NCI-H128 (cell line): ENCODE data around the gene ANOS1.
"Not testable (repeated sequence)": the region's sequence is repeated elsewhere in the genome, so short reads cannot be mapped to it uniquely, and the experiment has no call there.

Experiments
- DNase-seq: peaks from one replicate; lab custom pipeline; 2025; ENCODE audit not compliant: unreplicated experiment; lab: John Stamatoyannopoulos, UW

The ANOS1 gene, protein sequence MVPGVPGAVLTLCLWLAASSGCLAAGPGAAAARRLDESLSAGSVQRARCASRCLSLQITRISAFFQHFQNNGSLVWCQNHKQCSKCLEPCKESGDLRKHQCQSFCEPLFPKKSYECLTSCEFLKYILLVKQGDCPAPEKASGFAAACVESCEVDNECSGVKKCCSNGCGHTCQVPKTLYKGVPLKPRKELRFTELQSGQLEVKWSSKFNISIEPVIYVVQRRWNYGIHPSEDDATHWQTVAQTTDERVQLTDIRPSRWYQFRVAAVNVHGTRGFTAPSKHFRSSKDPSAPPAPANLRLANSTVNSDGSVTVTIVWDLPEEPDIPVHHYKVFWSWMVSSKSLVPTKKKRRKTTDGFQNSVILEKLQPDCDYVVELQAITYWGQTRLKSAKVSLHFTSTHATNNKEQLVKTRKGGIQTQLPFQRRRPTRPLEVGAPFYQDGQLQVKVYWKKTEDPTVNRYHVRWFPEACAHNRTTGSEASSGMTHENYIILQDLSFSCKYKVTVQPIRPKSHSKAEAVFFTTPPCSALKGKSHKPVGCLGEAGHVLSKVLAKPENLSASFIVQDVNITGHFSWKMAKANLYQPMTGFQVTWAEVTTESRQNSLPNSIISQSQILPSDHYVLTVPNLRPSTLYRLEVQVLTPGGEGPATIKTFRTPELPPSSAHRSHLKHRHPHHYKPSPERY

DNA sequence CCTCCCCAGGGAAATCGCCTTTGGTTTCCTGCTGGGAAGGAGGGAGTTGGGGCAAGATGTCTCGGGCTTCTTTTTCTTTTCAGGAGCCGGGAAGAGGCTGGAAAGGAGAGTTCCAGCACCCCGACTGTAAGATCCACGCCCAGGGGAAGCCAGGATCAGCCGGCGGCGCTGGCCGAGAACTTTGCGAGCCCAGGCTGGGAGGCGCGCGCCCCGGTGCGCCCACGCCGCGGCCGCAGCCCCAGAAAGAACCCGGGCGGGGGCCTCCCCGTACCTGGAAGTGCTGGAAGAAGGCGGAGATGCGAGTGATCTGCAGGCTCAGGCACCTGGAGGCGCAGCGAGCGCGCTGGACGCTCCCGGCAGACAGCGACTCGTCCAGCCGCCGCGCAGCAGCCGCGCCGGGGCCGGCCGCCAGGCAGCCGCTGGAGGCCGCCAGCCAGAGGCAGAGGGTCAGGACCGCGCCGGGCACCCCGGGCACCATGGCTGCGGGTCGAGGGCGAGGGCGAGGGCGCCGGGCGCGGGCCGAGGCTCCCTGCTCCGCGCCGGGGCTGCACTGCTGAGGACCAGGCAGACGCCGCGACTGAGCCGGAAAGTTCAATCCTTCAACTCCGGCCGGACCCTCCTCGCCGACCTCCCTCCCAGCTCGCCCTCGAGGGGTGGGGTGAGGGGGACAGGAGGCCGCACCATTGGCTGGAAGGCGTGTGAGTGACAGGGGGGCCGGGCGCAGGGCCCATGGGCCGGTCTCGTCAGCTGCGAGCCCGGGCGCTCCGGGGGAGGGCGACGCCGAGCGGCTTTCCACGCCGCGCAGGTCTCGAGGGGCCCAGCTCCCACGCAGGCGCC, at the start of gene ANOS1:
TSS of gene ANOS1 (minus strand) at position 579 of the 837 bp plus-strand sequence. CDS start at position 478, 101 bp downstream.
- no peak for DNase-seq

DNA sequence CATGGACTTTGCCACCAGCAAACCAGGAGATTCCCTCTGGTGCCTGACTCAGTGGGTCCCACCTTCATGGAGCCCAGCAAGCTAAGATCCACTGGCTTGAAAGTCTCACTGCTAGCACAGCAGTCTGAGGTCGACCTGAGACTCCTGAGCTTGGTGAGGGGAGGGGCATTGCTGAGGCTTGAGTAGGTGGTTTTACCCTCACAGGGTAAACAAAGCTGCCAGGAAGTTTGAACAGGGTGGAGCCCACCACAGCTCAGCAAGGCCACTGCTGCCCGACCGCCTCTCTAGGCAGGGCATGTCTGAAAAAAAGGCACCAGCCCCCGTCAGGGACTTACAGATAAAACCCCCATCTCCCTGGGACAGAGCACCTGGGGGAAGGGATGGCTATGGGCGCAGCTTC, 41.2 kb upstream of the ANOS1 start:
- DNase-seq: no peak

DNA sequence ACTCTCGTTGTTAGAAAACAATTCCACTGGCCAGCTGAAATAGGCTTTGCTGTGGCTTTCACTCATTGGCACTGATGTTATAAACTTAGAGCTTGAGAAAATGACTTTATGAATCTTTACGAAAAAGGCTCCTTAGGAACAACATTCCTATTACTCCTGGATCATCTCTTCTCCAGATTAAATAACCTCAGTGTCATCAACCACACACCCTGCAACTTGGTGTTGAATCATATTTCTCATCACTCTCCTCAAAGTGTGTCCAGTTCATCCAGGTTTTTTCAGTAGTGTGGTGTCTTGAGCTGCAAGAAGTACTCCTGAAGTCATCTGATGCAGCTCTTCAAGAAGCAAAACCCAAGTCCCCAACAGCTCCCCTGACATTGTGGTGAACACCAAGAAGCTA, 28.1 kb upstream of the ANOS1 start:
- no peak for DNase-seq

DNA sequence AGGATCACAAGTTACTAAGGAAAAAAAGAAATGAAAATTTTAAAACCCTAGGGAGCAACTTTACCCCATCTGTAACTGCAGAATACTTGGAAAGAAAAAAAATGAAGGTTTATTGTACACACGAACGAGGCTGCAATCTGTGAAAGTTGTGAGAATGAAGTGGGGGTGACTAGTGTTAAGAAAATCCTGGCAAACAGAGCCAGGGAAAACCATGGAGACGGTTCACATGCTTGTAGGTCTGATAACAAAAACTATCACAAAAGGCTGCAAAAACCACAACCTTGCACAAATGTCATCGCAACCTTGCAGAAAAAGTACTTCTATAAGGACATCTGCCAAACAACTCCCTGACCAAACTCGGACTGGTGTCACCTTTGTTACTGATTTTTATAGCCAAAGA, 26.8 kb upstream of the ANOS1 start:
- not testable (repeated sequence) for DNase-seq

DNA sequence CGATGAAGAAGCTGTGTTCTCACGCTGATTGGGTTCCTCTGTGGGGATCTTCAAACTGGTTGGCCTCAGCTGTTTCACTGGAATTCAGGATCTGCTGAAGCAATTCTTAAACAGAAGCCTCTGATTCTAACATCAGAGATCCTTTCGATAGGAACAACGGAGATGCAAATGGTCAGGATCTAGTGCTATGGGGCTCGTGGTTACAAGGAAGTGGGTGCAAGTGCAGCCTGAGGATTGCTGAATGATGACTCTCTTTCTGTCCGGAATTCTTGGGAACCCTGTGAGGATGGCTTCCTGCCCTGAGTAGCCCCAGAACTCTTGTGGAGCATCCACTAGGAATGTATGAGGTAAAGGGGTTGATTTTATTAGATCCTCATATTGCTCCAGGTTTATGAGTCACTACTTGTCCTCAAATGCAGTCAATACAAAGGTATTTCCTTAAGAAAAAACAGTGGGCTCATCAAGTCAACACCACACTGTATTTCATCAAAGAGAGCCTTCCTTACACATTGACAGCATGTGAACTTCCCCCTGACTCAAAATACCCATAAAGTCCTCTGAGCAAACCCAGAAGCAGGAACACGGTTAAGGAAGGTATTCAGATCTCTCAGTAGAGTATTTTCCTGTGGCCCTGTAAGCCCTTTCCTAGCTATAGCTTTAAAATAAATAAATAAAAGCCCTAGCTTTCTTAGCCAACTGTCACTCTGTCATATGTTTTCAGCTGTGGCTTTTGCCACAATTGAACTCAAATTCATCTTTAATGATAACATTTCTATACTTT, 25.9 kb upstream of the ANOS1 start:
- not testable (repeated sequence) for DNase-seq

DNA sequence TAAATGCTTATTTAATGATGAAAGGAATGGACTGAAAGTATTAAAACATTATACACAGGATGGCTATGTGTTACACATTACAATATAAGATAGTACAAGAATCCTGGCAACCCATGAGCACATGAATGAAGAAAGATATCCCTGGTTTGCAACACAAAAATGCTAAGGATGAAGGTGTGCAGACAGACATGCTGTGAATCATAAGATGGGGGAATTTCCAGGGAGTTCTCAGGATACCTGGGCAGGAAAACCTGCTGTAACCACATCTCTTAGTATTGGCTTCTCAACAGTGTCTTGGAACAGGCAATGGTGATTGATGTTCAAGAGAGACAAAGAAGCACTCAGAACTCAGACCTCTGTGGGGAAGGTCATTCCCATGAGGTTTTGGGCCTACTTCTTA, 23.9 kb upstream of the ANOS1 start:
- DNase-seq: no peak

DNA sequence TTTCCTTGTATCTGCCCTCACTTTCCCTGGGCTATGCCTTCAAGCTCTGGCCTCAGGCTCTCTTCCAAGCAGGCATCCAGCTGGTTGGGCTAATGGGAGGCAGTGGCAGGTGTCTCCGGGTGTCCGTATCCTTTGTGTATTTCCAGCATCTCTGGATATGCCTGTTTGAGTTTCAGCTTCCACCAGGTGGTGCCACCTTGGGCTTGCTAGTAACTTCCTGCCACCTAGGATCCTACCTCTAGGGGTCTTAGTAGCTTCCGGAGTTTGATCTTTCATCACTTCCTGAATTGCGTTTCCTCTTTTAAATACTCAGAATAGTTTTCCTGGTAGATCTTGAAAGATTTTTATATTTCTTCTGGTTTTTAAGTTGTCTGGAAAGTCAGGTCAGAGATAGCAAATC, 23.2 kb upstream of the ANOS1 start:
- DNase-seq: no peak

DNA sequence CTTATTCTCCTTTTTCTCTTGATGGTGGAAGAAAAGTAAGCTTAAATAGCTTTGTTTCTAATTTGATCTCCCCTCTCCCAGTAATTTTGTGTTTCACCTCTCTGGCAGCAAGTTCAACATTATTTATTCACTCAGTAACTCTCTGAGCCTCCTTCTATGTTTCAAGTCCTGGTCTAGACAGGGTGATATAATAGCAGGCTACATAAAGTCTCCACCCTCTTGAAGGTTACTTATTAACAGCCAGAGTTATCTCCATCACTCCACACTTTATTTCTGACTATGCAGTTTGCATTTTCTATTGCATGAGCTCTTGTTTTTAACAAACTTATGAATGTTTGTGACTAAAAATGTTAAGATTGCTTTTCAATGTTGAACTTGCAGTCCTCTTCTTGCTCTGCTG, 17.8 kb upstream of the ANOS1 start:
- no peak for DNase-seq

DNA sequence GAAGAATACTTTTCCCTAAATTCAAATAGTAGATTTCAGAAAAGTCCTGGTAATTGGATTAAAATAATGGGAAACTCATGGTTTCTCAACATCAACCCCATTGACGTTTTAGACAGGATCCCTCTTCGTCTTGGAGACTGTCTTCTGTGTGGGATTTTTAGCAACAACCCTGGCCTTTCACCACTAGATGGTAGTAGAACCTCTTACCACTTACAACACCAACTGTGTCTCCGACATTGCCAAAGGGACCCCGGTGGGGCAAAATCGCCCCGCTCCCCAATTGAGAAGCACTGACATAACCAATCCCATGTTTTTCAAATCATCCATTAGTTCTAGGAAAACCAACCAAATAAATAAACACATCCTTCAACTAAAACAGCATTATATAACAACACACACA, 16.9 kb upstream of the ANOS1 start:
- no peak for DNase-seq

DNA sequence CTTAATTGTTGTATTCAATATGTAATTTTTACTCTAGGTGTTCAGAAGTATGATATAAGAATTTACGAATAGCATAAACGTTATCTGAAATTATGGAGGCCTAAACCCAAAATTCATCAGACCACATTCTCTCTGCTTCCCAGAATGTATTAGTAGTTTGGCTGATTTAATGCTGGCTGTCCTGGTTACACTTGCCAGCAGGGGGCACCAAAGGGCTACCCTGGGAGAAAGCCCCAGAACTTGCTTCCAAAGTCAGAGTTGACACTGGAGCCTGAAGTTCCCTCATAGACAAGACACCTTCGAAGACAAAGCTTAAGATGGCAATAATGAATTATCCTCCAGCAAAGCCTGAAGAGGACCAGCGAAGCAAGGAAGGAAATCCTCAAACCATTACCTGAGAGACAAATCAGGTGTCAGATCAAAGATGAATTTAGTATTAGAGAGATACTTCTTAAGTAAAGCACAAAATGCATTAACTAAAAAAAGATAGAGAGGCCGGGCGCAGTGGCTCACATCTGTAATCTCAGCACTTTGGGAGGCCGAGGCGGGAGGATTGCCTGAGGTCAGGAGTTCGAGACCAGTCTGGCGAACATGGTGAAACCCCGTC, 11.3 kb upstream of the ANOS1 start:
- DNase-seq: peak; percentile 7

DNA sequence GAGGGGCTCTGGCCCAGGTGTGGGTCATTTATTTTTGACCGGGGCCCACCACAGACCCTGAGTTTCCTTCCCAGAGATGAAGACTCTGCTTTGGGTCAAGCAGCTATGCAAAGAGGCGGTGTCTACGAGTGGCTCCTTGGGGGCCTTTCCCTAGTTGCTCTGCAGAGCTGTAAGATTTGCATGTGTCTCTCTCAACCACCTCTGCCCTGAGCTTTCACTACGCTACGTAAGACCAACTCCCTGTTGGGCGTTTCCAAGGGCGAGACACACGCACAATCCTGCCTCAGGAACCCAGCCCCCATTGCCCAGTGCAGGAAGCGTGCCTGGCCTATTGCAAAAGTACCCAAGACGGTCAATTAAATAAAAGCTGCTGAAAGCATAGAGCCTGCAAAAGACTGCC, 10.0 kb upstream of the ANOS1 start:
- no peak for DNase-seq

DNA sequence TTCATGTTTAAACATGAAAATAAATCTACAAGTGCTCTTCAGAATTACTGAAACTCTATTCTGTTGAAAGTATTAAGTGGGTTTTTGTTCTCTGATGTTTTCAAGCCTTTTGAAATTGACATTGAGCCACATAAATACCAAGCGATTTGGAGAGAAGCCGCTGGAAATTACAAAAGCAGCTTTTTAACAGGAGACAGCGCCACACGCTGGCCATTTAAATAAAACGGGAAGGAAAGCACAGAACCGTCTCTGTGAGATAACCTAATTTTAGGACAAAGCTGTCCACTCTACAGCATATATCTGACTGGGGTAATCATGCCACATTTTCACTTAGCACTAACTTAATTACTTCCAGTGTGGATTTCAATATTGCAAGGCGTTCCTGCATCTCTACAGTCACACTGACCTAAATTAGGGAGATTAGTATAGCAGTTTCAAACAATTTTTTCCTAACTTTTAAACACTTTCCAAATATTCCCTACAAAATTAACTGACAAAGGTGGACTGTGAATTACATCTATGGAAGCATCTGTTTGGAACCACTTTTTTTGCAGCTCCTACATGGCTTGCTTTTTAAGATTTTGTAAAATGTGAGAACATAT, 6.8 kb upstream of the ANOS1 start:
- DNase-seq: no peak

DNA sequence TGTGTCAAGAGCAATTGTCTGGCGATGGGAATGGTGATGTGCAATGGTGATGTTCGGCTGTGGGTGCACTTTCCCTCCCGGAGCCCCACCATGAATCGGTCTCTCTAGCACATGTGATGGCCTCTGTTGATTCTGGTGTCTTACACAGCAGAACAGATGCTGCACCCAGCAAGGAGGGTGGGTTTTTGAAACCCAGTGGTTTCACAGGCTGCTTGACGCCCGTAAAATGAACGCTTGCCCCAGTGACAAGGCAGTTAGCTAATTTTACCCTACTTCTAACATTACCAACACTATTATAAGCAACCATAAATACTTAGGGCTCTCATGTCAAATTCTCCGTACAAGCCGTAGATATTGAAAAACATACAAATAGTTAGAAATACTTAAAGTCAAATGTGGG, 5.9 kb upstream of the ANOS1 start:
- no peak for DNase-seq

DNA sequence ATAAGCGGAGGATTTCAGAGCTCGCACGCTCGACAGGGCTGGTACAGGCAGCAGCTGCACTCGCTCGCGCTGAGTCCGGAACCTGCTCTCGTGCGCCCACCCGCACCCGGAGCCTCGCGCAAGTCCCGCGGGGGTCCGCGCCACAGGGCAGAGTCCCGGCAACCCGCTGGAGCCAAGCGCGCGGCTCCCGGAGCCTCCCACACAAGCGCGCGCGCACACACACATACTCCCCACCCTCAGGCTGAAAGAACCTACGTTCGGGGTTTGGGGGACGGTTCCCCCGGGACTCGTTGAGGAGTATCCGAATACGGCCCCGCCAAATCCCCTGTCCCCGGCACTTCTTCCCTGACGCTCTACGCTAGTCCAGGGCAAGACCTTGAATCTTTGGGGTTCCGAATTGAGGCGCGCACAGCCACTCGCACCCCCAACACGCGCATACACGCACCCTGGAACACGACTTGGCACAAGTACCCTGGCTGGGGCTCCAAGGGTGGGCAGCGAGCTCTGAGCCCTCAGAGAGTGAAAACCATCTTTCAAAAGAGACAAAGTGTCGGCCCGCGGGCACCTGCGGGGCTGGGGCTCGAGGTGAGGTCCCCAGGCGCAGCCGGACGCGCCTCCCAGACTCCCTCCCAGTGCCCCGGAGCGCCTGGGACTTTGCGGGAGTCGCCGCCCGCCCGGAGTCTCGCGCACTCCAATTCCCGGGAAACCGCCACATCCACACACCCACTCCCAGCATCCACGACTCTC, 952 bp downstream of the ANOS1 start:
- DNase-seq: no peak

DNA sequence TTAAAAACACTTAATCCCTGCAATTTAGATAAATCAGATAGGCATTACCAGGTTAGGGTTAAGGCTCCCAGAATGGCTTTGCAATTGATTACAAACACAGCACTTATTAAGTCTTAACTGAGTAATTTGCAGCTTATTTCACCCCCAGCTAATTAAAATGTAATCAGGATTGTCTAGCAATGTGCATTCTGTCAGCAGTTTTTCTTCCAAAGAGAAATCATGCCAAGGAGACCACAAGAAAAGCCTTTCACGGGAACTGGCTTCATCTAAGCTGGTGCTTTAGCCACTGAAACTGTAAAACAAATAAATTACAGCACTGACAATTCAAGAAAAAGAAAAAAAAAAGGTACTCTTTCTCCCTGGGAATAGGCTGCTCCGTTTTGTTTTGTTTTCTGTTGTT, 2.1 kb downstream of the ANOS1 start:
- DNase-seq: no peak

DNA sequence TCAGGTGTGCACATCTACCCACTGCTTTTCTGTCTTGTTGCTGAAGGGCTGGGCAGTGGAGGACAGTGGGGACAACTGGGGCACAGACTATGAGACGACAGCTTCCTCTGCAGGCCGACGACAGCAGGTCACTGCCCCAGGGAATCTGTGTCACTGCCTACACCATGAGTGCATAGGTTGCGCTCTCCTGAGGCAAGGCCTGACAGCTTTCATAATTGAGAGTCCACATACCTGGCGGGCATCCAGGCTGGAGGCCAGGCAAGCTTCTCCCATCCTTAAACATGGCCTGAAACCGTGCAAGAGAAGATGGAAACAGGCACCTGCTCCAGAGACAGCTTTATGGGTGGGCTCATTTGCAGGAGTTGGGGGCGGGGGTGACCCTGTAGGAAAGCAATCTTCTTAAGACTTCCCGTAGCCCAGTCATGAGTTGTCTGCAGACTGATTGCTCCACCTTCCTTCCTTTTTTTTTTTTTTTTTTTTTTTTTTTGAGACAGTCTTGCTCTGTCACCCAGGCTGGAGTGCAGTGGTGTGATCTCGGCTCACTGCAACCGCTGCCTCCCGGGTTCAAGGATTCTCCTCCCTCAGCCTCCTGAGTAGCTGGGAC, 2.9 kb downstream of the ANOS1 start:
- DNase-seq: no peak

DNA sequence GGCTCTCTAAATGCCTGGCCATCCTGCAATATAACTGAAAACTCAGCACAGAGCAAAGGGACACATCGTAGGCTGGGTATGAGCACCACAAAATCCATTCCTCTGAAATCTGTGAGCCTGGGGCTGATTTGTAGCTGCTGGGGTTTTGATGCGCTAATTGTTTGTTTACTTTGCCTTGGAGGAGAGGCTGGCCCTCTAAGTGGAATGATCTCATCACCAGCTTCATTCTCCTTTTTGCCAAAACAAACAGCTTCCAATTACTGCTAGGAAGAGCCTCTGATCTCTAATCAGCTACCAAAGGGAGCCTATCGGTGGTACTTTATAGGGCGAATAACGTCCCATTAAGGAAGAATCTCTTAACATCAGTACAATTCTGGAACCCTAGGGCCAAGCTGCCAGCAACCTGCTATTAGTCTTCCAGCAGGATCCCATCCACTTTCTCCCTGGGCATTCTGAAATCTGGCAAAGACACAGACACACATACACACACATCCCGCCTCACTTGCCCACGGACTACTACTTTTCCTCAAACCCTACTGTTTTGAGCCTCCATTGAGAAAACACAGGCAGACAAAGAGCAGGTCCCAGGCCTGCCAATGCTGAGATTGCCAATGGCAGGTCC, 5.8 kb downstream of the ANOS1 start:
- DNase-seq: peak; percentile 47

DNA sequence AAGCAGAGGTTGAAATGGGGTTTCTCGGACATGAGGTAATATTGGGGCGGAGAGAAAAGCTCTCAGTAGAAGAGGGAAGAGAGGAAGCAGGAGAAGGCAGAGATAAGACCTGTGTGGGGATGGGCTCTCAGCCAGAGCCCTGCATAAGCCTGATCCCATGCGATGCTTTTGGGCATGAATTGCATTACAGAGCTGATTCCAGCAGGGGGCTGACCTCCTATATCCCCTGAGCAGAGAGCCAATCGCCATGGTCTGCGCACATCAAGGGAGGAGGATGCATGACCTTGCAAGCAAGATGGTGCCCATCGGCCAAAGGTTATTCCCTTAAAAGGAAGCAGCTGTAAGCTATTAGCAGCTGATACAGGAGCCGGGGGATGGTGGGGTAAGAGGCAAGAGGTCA, 7.6 kb downstream of the ANOS1 start:
- DNase-seq: no peak

DNA sequence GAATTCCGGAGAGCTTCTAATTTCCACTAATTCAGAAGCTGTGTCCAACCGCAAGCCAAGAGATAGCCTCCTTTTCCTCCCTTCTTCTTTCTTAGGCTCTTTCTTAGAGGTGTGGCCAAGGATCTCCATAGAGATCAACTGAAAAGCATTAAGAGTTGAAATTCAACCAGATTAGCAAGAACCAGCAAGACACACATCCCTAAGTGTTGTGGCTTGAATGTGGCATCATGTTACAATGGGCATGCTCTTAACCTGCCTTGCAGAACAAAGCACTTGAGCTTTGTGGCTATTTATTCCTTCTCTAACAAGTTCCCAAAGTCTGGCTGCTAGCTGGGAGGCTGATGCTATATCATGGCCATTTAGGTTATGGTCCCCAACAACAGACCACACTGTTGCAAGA, 10.4 kb downstream of the ANOS1 start:
- DNase-seq: no peak
